K562 (cell line): ENCODE results near the gene MYL9. TPM values are rescaled to one million over a fixed set of nuclear protein-coding genes. Genes with fewer than 3 reads are reported as not detected.

Source experiments
- KDM1A ChIP-seq, 2 experiments: fragments of 450-650 bp; IDR thresholded peaks; 2 replicates each; pipeline ENCODE4 v1.6.1; 2016; ENCODE audit warnings: mild to moderate bottlenecking in 2 of 2
- MAZ ChIP-seq, 2 experiments: fragments of 450-650 bp in 1 of 2; sonication (generic) in 1 of 2; formaldehyde crosslinking; IDR thresholded peaks in 1 of 2; conservative IDR thresholded peaks in 1 of 2; 2 replicates each; pipeline versions ENCODE4 v1.4.0 to v1.5.0; 2020; ENCODE audit warnings: mild to moderate bottlenecking in 1 of 2, missing genetic modification reagents in 1 of 2
- NR2C2 ChIP-seq, 2 experiments: fragments of 200-800 bp in 1 of 2; sonication (Bioruptor generic) in 1 of 2; sonication (generic) in 1 of 2; formaldehyde crosslinking in 1 of 2; IDR thresholded peaks; 2 replicates each; pipeline versions ENCODE4 v1.6.1 to v1.8.0; 2016 to 2022; ENCODE audit warnings: mild to moderate bottlenecking in 1 of 2, missing compliant biosample characterization in 1 of 2, missing genetic modification characterization in 1 of 2, missing genetic modification reagents in 1 of 2
- PML ChIP-seq: IDR thresholded peaks from 2 replicates; pipeline ENCODE4 v1.6.1; 2012; ENCODE audit warnings: low read length, inconsistent platforms
- POLR2G ChIP-seq: fragments of 200-400 bp; formaldehyde crosslinking; IDR thresholded peaks from 2 replicates; pipeline ENCODE4 v1.6.1; 2017; ENCODE audit warnings: low read depth, mild to moderate bottlenecking, antibody characterized with exemption, low read length, moderate library complexity
- POU5F1 ChIP-seq: fragments of 150-350 bp; IDR thresholded peaks from 2 replicates; pipeline ENCODE4 v1.6.1; 2014; ENCODE audit warnings: borderline replicate concordance, low read length, low read depth, mild to moderate bottlenecking; ENCODE audit not compliant: partially characterized antibody
- SIRT6 ChIP-seq: IDR thresholded peaks from one replicate; pipeline ENCODE4 v1.6.1; 2012; ENCODE audit warnings: low read depth, mild to moderate bottlenecking, control low read depth, inconsistent platforms, low read length, moderate library complexity
- SIX5 ChIP-seq, 2 experiments: IDR thresholded peaks; 2 replicates each; pipeline ENCODE4 v1.6.1; 2011; ENCODE audit warnings: low read length in 2 of 2, borderline replicate concordance in 1 of 2, low read depth in 1 of 2, mild to moderate bottlenecking in 1 of 2, moderate library complexity in 1 of 2; ENCODE audit not compliant: insufficient read depth in 1 of 2
- ZNF143 ChIP-seq: sonication (generic); formaldehyde crosslinking; IDR thresholded peaks from 2 replicates; pipeline ENCODE4 v1.9.0; 2022; ENCODE audit warnings: mild to moderate bottlenecking, missing genetic modification reagents
- ZNF551 ChIP-seq: fragments of 250-450 bp; sonication (Bioruptor Pico); IDR thresholded peaks from 2 replicates; pipeline ENCODE4 v1.5.0; 2021; ENCODE audit warnings: mild to moderate bottlenecking, moderate library complexity
- ZNF696 ChIP-seq: fragments of 250-450 bp; sonication (Bioruptor Pico); conservative IDR thresholded peaks from 2 replicates; pipeline ENCODE4 v1.4.0; 2020; ENCODE audit warnings: mild to moderate bottlenecking, moderate library complexity
- polyA plus RNA-seq, 8 experiments: library from polyadenylated mRNA; depleted of rRNA in 4 of 8; stranded (reverse) in 5 of 8; unstranded in 3 of 8; fragments of >200 nt; fragmentation: Nextera tagmentation in 2 of 8; fragmentation: Illumina TruSeq in 1 of 8; extraction: Ambion mirVana in 2 of 8; extraction: Trizol in 1 of 8; gene quantifications; 2 replicates each; pipeline versions ENCODE4 v1.2.1 to v1.2.3, GENCODE V29; 2011 to 2014; ENCODE audit warnings: inconsistent platforms in 1 of 8, missing spikeins in 1 of 8
- total RNA-seq, 7 experiments: library from RNA; depleted of rRNA in 6 of 7; stranded (reverse); fragments of >200 nt in 6 of 7; fragmentation: Illumina TruSeq in 2 of 7; extraction: Trizol in 2 of 7; gene quantifications; 2 replicates each; pipeline versions ENCODE4 v1.2.1 to v1.2.3, GENCODE V29; 2011 to 2021; ENCODE audit warnings: low replicate concordance in 1 of 7
- TF ChIP-seq, protein P1 (sequence below): IDR thresholded peaks from 2 replicates; pipeline ENCODE4 v1.6.1; 2011; ENCODE audit warnings: borderline replicate concordance, low read depth, mild to moderate bottlenecking, moderate library complexity, low read length; ENCODE audit not compliant: insufficient read depth, poor library complexity, severe bottlenecking
- TF ChIP-seq, protein P2 (sequence below): IDR thresholded peaks from 2 replicates; pipeline ENCODE4 v1.6.1; 2016; ENCODE audit warnings: missing genetic modification characterization, missing compliant biosample characterization
- TF ChIP-seq, protein P3 (sequence below): sonication (generic); formaldehyde crosslinking; IDR thresholded peaks from 2 replicates; pipeline ENCODE4 v1.8.0; 2023; ENCODE audit warnings: mild to moderate bottlenecking, missing genetic modification reagents

The MYL9 gene
- total and polyA plus RNA-seq, 9 of the 15 experiments (the other 6 are each of a cell fraction or from before 2014, with no cell fraction given) = 0.11 to 3.2 (median 0.81) TPM; not detected in 1

GRCh38 chr20:36544134-36545018, 3.1 kb downstream of the MYL9 start (continued):
- TF ChIP-seq, protein P1, sequence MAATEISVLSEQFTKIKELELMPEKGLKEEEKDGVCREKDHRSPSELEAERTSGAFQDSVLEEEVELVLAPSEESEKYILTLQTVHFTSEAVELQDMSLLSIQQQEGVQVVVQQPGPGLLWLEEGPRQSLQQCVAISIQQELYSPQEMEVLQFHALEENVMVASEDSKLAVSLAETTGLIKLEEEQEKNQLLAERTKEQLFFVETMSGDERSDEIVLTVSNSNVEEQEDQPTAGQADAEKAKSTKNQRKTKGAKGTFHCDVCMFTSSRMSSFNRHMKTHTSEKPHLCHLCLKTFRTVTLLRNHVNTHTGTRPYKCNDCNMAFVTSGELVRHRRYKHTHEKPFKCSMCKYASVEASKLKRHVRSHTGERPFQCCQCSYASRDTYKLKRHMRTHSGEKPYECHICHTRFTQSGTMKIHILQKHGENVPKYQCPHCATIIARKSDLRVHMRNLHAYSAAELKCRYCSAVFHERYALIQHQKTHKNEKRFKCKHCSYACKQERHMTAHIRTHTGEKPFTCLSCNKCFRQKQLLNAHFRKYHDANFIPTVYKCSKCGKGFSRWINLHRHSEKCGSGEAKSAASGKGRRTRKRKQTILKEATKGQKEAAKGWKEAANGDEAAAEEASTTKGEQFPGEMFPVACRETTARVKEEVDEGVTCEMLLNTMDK = no peak
- TF ChIP-seq, protein P2, sequence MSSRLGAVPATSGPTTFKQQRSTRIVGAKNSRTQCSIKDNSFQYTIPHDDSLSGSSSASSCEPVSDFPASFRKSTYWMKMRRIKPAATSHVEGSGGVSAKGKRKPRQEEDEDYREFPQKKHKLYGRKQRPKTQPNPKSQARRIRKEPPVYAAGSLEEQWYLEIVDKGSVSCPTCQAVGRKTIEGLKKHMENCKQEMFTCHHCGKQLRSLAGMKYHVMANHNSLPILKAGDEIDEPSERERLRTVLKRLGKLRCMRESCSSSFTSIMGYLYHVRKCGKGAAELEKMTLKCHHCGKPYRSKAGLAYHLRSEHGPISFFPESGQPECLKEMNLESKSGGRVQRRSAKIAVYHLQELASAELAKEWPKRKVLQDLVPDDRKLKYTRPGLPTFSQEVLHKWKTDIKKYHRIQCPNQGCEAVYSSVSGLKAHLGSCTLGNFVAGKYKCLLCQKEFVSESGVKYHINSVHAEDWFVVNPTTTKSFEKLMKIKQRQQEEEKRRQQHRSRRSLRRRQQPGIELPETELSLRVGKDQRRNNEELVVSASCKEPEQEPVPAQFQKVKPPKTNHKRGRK (tag) = no peak
- TF ChIP-seq SIX5 (IDR thresholded peaks at IDR 0.05; ENCODE audit: borderline replicate concordance in 1 of 2, insufficient read depth in 1 of 2, low read depth in 1 of 2, low read length in 2 of 2) = no peak
- no peak for TF ChIP-seq POLR2G
- no peak for TF ChIP-seq ZNF696
- TF ChIP-seq KDM1A (IDR thresholded peaks at IDR 0.05) = 0 out of 4 replicates have a peak, but pooled peaks of 1 of the 2 experiments have one; percentile 17
- TF ChIP-seq, protein P3, sequence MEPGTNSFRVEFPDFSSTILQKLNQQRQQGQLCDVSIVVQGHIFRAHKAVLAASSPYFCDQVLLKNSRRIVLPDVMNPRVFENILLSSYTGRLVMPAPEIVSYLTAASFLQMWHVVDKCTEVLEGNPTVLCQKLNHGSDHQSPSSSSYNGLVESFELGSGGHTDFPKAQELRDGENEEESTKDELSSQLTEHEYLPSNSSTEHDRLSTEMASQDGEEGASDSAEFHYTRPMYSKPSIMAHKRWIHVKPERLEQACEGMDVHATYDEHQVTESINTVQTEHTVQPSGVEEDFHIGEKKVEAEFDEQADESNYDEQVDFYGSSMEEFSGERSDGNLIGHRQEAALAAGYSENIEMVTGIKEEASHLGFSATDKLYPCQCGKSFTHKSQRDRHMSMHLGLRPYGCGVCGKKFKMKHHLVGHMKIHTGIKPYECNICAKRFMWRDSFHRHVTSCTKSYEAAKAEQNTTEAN (CRISPR knock-in tag) = no peak
- TF ChIP-seq MAZ (CRISPR knock-in tag; conservative IDR thresholded peaks at IDR 0.05 in 1 of 2, IDR thresholded peaks at IDR 0.05 in 1 of 2) = no peak
- no peak for TF ChIP-seq PML
- TF ChIP-seq POU5F1 = no peak
- no peak for TF ChIP-seq ZNF551 (CRISPR knock-in tag)
- no peak for TF ChIP-seq SIRT6
- TF ChIP-seq NR2C2 (CRISPR knock-in tag; IDR thresholded peaks at IDR 0.05) = no peak
- no peak for TF ChIP-seq NR2C2 (tag; IDR thresholded peaks at IDR 0.05)
- TF ChIP-seq ZNF143 (CRISPR knock-in tag) = no peak
